Endodermal cell (in vitro differentiated cells): Measurements from ENCODE around the gene RNASE1. TPM values are rescaled to one million over a fixed set of nuclear protein-coding genes. Genes with fewer than 3 reads are reported as not detected.

ENCODE experiments used
- DNase-seq: peaks from one replicate; pipeline ENCODE4 v3.0.0-alpha.2; 2017
- H3K27ac ChIP-seq: 2 replicates; pipeline ENCODE4 v1.5.1; 2013; ENCODE audit warnings: mild to moderate bottlenecking, low read depth, low read length, moderate library complexity
- H3K27me3 ChIP-seq: 2 replicates; pipeline ENCODE4 v1.6.1; 2013; ENCODE audit warnings: mild to moderate bottlenecking, low read length, moderate library complexity; ENCODE audit not compliant: insufficient read depth, control insufficient read depth, poor library complexity, severe bottlenecking
- H3K36me3 ChIP-seq: 2 replicates; pipeline ENCODE4 v1.7.0; 2013; ENCODE audit warnings: mild to moderate bottlenecking, low read length, moderate library complexity; ENCODE audit not compliant: control insufficient read depth, insufficient read depth
- H3K4me1 ChIP-seq: one replicate; pipeline ENCODE4 v1.7.0; 2013; ENCODE audit warnings: low read length; ENCODE audit not compliant: control insufficient read depth, insufficient read depth
- H3K4me3 ChIP-seq: 2 replicates; pipeline ENCODE4 v1.5.1; 2013; ENCODE audit warnings: mild to moderate bottlenecking, low read length, moderate library complexity
- H3K9ac ChIP-seq: 2 replicates; pipeline ENCODE4 v1.6.1; 2013; ENCODE audit warnings: mild to moderate bottlenecking, low read length, moderate library complexity; ENCODE audit not compliant: poor library complexity, severe bottlenecking; ENCODE audit errors: extremely low read depth
- H3K9me3 ChIP-seq: 2 replicates; pipeline ENCODE4 v1.6.1; 2013; ENCODE audit warnings: mild to moderate bottlenecking, low read length, moderate library complexity; ENCODE audit not compliant: control insufficient read depth
- H3K27ac Mint-ChIP-seq: 2 replicates; pipeline ENCODE4 v1.8.0; 2020; ENCODE audit warnings: mixed read lengths
- H3K27me3 Mint-ChIP-seq: 2 replicates; pipeline ENCODE4 v1.8.0; 2021; ENCODE audit warnings: mild to moderate bottlenecking, mixed read lengths; ENCODE audit not compliant: insufficient read depth
- H3K36me3 Mint-ChIP-seq: 2 replicates; pipeline ENCODE4 v1.8.0; 2020; ENCODE audit warnings: low read depth, mixed read lengths
- H3K4me1 Mint-ChIP-seq: 2 replicates; pipeline ENCODE4 v1.8.0; 2020; ENCODE audit warnings: mixed read lengths
- H3K4me3 Mint-ChIP-seq: 2 replicates; pipeline ENCODE4 v1.8.0; 2020; ENCODE audit warnings: mild to moderate bottlenecking, moderate library complexity, mixed read lengths
- H3K9me3 Mint-ChIP-seq: 2 replicates; pipeline ENCODE4 v1.8.0; 2020; ENCODE audit warnings: mild to moderate bottlenecking, mixed read lengths
- WGBS, 2 experiments: methylation state at CpG; one replicate each; pipeline versions ENCODE4 v1.1.5 to v1.1.7; 2013; ENCODE audit warnings: missing lambda C conversion rate in 2 of 2, mixed read lengths in 1 of 2; ENCODE audit not compliant: insufficient coverage in 1 of 2, insufficient read length in 1 of 2; 5-methylcytosine and 5-hydroxymethylcytosine counted together
- total RNA-seq, 2 donors: library from RNA; stranded (reverse); fragmentation: NEBNext Ultra II Directional in 1 of 2; extraction: Animal tissue kit (Norgen Biotek cat#: 25700) in 1 of 2; gene quantifications; 2 replicates in 1 of 2; 3 replicates in 1 of 2; pipeline ENCODE4 v1.2.1, GENCODE V29; 2021
- TF ChIP-seq, protein P1 (sequence below): fragments of 200-600 bp; sonication (generic); conservative IDR thresholded peaks from 2 replicates; pipeline ENCODE4 v1.5.0; 2021; ENCODE audit warnings: antibody characterized with exemption, mild to moderate bottlenecking

The RNASE1 gene
- total RNA-seq, 2 donors from 2014 or later, result 9.9 to 10.7 TPM

DNA sequence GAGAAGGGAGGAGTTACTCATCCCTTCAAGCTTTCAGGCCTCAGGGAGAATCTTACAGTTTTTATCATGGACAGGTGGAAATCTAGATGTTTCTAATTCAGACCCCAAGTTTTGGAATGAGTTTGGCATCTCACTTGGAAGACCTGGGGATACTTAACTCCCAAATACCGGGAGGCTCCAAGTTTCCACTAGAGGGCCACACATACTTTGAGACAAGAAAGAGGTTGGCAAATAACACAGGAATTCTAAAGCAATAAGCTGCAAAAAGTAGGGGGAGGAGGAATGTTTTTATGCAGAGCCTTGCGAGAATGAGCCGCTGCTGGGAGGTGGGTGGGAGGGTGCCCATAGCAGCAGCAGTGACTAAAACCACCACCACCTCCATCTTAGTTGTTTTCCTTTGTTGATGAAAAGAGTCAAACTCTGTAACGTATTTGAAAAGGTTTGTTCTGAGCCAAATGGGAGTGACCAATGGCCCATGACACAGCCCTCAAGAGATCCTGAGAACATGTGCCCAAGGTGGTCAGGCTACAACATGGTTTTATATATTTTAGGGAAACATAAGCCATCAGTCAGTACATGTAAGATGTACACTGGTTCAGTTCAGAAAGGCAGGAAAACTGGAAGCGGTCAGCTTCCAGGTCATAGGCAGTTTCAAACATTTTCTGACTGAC, 34.2 kb upstream of the RNASE1 start:
- Mint-ChIP-seq H3K27me3 (no peaks in the 10 kb centered on the region), H3K9me3 (peaks cover 2% of the 10 kb centered on the region), H3K27ac (peak overlapping the region; percentile 26), H3K4me1 (peaks cover 7% of the 10 kb centered on the region), H3K4me3 (no peak overlapping the region), H3K36me3 (no peaks in the 10 kb centered on the region)
- TF ChIP-seq, protein P1, sequence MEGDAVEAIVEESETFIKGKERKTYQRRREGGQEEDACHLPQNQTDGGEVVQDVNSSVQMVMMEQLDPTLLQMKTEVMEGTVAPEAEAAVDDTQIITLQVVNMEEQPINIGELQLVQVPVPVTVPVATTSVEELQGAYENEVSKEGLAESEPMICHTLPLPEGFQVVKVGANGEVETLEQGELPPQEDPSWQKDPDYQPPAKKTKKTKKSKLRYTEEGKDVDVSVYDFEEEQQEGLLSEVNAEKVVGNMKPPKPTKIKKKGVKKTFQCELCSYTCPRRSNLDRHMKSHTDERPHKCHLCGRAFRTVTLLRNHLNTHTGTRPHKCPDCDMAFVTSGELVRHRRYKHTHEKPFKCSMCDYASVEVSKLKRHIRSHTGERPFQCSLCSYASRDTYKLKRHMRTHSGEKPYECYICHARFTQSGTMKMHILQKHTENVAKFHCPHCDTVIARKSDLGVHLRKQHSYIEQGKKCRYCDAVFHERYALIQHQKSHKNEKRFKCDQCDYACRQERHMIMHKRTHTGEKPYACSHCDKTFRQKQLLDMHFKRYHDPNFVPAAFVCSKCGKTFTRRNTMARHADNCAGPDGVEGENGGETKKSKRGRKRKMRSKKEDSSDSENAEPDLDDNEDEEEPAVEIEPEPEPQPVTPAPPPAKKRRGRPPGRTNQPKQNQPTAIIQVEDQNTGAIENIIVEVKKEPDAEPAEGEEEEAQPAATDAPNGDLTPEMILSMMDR, result peak; percentile 80
- Histone ChIP-seq H3K36me3 (no peaks in the 10 kb centered on the region), H3K27ac (no peak overlapping the region), H3K9me3 (no peaks in the 10 kb centered on the region), H3K4me1 (no peaks in the 10 kb centered on the region), H3K4me3 (no peak overlapping the region), H3K27me3 (no peaks in the 10 kb centered on the region), H3K9ac (no peak overlapping the region)
- peak; percentile 79 for DNase-seq
- WGBS, 2 experiments, result 69 to 73% methylated on average over 4 to 5 of the region's 5 CpGs

- H3K9me3 Mint-ChIP-seq, result peaks cover 2% of the 10 kb centered on the region
- no peaks in the 10 kb centered on the region for H3K4me1 ChIP-seq
- no peaks in the 10 kb centered on the region for H3K27me3 Mint-ChIP-seq
- H3K4me1 Mint-ChIP-seq, result peaks cover 7% of the 10 kb centered on the region
- TF ChIP-seq, protein P1, result no peak
- H3K27ac Mint-ChIP-seq, result no peak overlapping the region
- H3K36me3 ChIP-seq, result no peaks in the 10 kb centered on the region
- H3K36me3 Mint-ChIP-seq, result no peaks in the 10 kb centered on the region
- WGBS, 2 experiments, result 94% methylated on average over 2 of the region's 2 CpGs; no CpG with 5 or more reads in 1 of the 2 experiments
- H3K27ac ChIP-seq, result no peak overlapping the region
- DNase-seq, result peak; percentile 13
- H3K9ac ChIP-seq, result no peak overlapping the region
- no peak overlapping the region for H3K4me3 ChIP-seq
- no peaks in the 10 kb centered on the region for H3K27me3 ChIP-seq
- peaks cover under 1% of the 10 kb centered on the region for H3K9me3 ChIP-seq
- no peak overlapping the region for H3K4me3 Mint-ChIP-seq
Observed at GRCh38 chr14:20834899-20835298, 32.3 kb upstream of the RNASE1 start.

- no peaks in the 10 kb centered on the region for H3K27me3 ChIP-seq
- Mint-ChIP-seq H3K27ac (no peak overlapping the region), H3K4me3 (no peak overlapping the region), H3K4me1 (peaks cover 15% of the 10 kb centered on the region), H3K36me3 (peaks cover 4% of the 10 kb centered on the region), H3K27me3 (no peaks in the 10 kb centered on the region), H3K9me3 (peaks cover 15% of the 10 kb centered on the region)
- DNase-seq, result no peak
- 90 to 98% methylated on average over 6 to 12 of the region's 12 CpGs for WGBS, 2 experiments
- TF ChIP-seq, protein P1, result no peak
- H3K4me1 ChIP-seq, result no peaks in the 10 kb centered on the region
- H3K36me3 ChIP-seq, result no peaks in the 10 kb centered on the region
- H3K4me3 ChIP-seq, result no peak overlapping the region
- no peak overlapping the region for H3K9ac ChIP-seq
- peaks cover 25% of the 10 kb centered on the region for H3K9me3 ChIP-seq
- no peak overlapping the region for H3K27ac ChIP-seq
Observed at GRCh38 chr14:20830831-20831230, 28.2 kb upstream of the RNASE1 start.
